OCI-LY1 (cell line): ENCODE measurements around the gene CREG2.

Source experiments
- EZH2 ChIP-seq: fragments of 200-600 bp; sonication (generic), shearing (Covaris generic); IDR thresholded peaks from 2 replicates; pipeline ENCODE4 v1.8.0; 2017; ENCODE audit warnings: borderline replicate concordance, mixed run types, mild to moderate bottlenecking, antibody characterized with exemption, low read length, moderate library complexity, mixed read lengths
- TF ChIP-seq, protein P1 (sequence below): fragments of 200-600 bp; sonication (generic), shearing (Covaris generic); IDR thresholded peaks from 2 replicates; pipeline ENCODE4 v1.5.1; 2017; ENCODE audit warnings: mild to moderate bottlenecking, antibody characterized with exemption, low read length, moderate library complexity, mixed read lengths

DNA sequence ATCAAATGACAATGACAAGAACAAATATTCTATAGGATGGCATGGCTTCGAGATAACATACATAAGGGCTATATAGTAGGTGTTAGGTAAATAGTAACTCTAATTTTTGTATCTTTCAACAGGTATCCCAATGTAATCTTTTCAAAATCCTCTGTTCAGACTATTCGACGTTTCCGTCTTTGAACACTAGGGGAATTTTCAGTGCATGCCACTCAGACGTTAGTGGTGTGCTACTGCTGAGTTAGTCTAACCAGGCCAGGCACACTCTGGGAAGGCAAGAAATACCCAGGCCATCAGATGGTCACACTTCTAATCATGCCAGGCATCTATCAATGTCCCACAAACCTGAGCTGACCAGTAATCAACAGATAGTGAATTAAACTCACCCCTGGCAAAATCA is 14.6 kb upstream of the CREG2 start:
- TF ChIP-seq, protein P1, sequence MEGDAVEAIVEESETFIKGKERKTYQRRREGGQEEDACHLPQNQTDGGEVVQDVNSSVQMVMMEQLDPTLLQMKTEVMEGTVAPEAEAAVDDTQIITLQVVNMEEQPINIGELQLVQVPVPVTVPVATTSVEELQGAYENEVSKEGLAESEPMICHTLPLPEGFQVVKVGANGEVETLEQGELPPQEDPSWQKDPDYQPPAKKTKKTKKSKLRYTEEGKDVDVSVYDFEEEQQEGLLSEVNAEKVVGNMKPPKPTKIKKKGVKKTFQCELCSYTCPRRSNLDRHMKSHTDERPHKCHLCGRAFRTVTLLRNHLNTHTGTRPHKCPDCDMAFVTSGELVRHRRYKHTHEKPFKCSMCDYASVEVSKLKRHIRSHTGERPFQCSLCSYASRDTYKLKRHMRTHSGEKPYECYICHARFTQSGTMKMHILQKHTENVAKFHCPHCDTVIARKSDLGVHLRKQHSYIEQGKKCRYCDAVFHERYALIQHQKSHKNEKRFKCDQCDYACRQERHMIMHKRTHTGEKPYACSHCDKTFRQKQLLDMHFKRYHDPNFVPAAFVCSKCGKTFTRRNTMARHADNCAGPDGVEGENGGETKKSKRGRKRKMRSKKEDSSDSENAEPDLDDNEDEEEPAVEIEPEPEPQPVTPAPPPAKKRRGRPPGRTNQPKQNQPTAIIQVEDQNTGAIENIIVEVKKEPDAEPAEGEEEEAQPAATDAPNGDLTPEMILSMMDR, result peak; percentile 33; the same call in 1 of the 2 replicates
- TF ChIP-seq EZH2, result no peak
